RWPE2 (cell line): ENCODE results near the gene TFB1M.

ENCODE experiments used
- ATAC-seq: fragments of 200-7000 bp; cut with Tn5 transposase; 3 replicates; pipeline ENCODE4 v1.9.1; 2021; ENCODE audit warnings: low read depth
- DNase-seq: peaks from one replicate; pipeline ENCODE4 v3.0.0-alpha.2; 2020; ENCODE audit warnings: low spot score
- H3K27ac ChIP-seq: fragments of 450-650 bp; 2 replicates; pipeline ENCODE4 v1.5.1; 2017; ENCODE audit warnings: mild to moderate bottlenecking; ENCODE audit not compliant: poor library complexity, severe bottlenecking
- H3K27me3 ChIP-seq: fragments of 250-450 bp; sonication (Bioruptor Pico); 2 replicates; pipeline ENCODE4 v1.5.1; 2021; ENCODE audit warnings: mild to moderate bottlenecking, moderate library complexity; ENCODE audit not compliant: insufficient read depth, poor library complexity, severe bottlenecking
- H3K36me3 ChIP-seq: fragments of 250-450 bp; sonication (Bioruptor Pico); 2 replicates; pipeline ENCODE4 v1.5.1; 2020; ENCODE audit warnings: low read depth, mild to moderate bottlenecking, moderate library complexity
- H3K4me1 ChIP-seq: fragments of 250-450 bp; sonication (Bioruptor Pico); 2 replicates; pipeline ENCODE4 v1.5.1; 2021; ENCODE audit warnings: mild to moderate bottlenecking, moderate library complexity; ENCODE audit not compliant: insufficient read depth, poor library complexity, severe bottlenecking
- H3K4me3 ChIP-seq: fragments of 250-450 bp; sonication (Bioruptor Pico); 2 replicates; pipeline ENCODE4 v1.5.1; 2021; ENCODE audit warnings: mild to moderate bottlenecking, moderate library complexity; ENCODE audit not compliant: severe bottlenecking
- H3K9me3 ChIP-seq: fragments of 250-450 bp; sonication (Bioruptor Pico); 2 replicates; pipeline ENCODE4 v1.5.1; 2021; ENCODE audit warnings: mild to moderate bottlenecking, moderate library complexity; ENCODE audit not compliant: severe bottlenecking
- CTCF ChIP-seq: fragments of 450-650 bp; IDR thresholded peaks from one replicate; pipeline ENCODE4 v1.5.1; 2017; ENCODE audit warnings: mild to moderate bottlenecking, moderate library complexity; ENCODE audit not compliant: poor library complexity, severe bottlenecking

Gene TFB1M

GRCh38 chr6:155325700-155326516, 11.6 kb upstream of the TFB1M start:
- Histone ChIP-seq H3K36me3 (no peaks in the 10 kb centered on the region), H3K9me3 (no peaks in the 10 kb centered on the region), H3K27me3 (no peaks in the 10 kb centered on the region), H3K27ac (no peak overlapping the region), H3K4me3 (no peak overlapping the region), H3K4me1 (no peaks in the 10 kb centered on the region)
- DNase-seq (no peak), ATAC-seq (no peak)
- no peak for TF ChIP-seq CTCF

DNA sequence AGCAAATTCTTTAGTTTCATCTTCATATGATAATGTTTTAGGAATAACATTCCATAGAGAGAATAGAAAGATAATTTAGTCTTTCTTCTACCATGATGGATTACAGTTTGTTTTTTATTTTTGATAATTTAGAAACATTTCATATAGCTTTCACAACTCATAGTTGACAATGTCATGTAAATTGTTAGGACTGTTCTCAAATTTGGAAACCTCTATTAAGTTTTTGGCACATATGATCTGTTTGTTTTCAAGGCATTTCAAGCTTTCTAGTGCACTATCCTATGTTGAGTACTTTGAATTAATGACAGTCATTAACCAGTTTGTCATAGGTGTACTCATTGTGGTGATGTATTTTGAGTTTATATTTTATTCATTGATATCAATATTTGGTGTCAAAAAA, 10.7 kb upstream of the TFB1M start:
- no peaks in the 10 kb centered on the region for H3K4me1 ChIP-seq
- no peaks in the 10 kb centered on the region for H3K27me3 ChIP-seq
- DNase-seq (no peak), ATAC-seq (no peak)
- no peaks in the 10 kb centered on the region for H3K9me3 ChIP-seq
- H3K4me3 ChIP-seq = no peak overlapping the region
- TF ChIP-seq CTCF = no peak
- no peak overlapping the region for H3K27ac ChIP-seq
- H3K36me3 ChIP-seq = no peaks in the 10 kb centered on the region

- Histone ChIP-seq H3K27me3 (no peaks in the 10 kb centered on the region), H3K9me3 (no peaks in the 10 kb centered on the region), H3K4me1 (no peaks in the 10 kb centered on the region), H3K36me3 (no peaks in the 10 kb centered on the region), H3K27ac (no peak overlapping the region), H3K4me3 (no peak overlapping the region)
- DNase-seq (no peak), ATAC-seq (no peak)
- TF ChIP-seq CTCF = no peak
Observed at GRCh38 chr6:155324172-155324571, 9.9 kb upstream of the TFB1M start.

- DNase-seq (no peak), ATAC-seq (no peak)
- Histone ChIP-seq H3K36me3 (no peaks in the 10 kb centered on the region), H3K27me3 (no peaks in the 10 kb centered on the region), H3K27ac (no peak overlapping the region), H3K4me3 (no peak overlapping the region), H3K9me3 (no peaks in the 10 kb centered on the region), H3K4me1 (no peaks in the 10 kb centered on the region)
- no peak for TF ChIP-seq CTCF
Observed at GRCh38 chr6:155319902-155320301, 5.6 kb upstream of the TFB1M start.

DNA sequence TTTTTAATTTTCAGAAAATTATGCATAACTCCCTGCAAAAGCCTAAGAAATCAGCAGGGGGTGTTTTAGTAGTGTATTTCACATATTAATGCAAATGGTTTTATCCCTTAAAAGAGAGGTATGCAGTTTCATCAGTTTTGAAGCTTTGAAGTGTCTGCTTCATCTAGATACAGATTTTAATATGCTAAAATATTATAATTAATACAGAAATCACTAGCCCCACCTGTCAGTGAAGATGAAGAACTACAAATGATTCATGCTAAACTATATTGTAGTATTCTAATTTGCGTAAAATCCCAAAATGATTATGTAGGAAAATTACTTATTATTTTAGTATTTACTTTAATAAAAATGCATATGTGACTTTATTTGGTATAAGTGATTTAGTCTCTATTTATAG, 2.9 kb upstream of the TFB1M start:
- no peak overlapping the region for H3K27ac ChIP-seq
- ATAC-seq (no peak), DNase-seq (no peak)
- peak; percentile 43 for TF ChIP-seq CTCF
- peaks cover 8% of the 10 kb centered on the region; the same call in 1 of the 2 replicates for H3K36me3 ChIP-seq
- H3K4me3 ChIP-seq = no peak overlapping the region
- no peaks in the 10 kb centered on the region for H3K9me3 ChIP-seq
- no peaks in the 10 kb centered on the region for H3K4me1 ChIP-seq
- no peaks in the 10 kb centered on the region for H3K27me3 ChIP-seq
